Panc1 (cell line): ENCODE data around the gene ANAPC1.

ENCODE experiments used
- CTCF ChIP-seq: fragments of 450-650 bp; IDR thresholded peaks from 2 replicates; pipeline ENCODE4 v1.5.1; 2017; ENCODE audit warnings: mild to moderate bottlenecking
- REST ChIP-seq, 2 experiments: IDR thresholded peaks; 2 replicates each; pipeline ENCODE4 v1.6.1; 2011 to 2012; ENCODE audit warnings: low read depth in 2 of 2, control low read depth in 1 of 2, low read length in 1 of 2, mild to moderate bottlenecking in 1 of 2, moderate library complexity in 1 of 2; ENCODE audit not compliant: insufficient read depth in 1 of 2
- SIN3A ChIP-seq: IDR thresholded peaks from 2 replicates; pipeline ENCODE4 v1.6.1; 2012; ENCODE audit warnings: low read depth, mild to moderate bottlenecking, low read length, moderate library complexity, borderline replicate concordance; ENCODE audit not compliant: insufficient read depth

DNA sequence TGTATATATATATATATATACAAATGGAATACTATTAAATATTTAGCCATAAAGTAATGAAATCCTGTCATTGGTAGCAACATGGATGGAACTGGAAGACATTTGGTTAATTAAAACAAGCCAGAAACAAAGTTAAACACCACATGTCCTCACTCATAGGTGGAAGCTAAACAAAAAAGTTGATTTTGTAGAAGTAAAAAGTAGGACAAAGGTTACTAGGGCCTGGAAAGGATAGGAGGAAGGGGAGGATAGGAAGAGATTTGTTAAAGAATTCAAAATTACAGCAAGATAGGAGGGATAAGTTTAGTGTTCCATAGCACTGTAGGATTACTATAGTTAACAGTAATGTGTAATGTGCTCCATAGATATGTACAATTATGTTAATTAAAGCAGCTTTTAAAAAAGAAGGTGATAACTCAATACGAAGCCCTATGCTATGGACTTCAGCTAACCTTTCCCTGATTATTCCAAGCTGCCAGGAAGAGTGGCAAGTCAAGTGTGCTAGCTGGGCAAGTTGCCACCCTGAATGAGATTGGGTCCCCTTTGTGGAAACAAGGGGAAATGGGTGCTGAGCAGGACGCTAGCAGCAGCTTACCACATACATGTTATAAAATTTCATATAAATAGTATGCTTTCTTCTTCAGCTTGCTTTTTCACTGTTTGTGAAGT lies 26.8 kb upstream of the ANAPC1 start:
- TF ChIP-seq SIN3A (no peak), CTCF (no peak), REST (IDR thresholded peaks at IDR 0.05; ENCODE audit: insufficient read depth in 1 of 2, low read depth in 2 of 2, low read length in 1 of 2) (no peak)
